HCT116 (cell line): Measurements from ENCODE around the gene SPRED1. TPM values are rescaled to one million over a fixed set of nuclear protein-coding genes. Genes with fewer than 3 reads are reported as not detected.

Source experiments
- ATAC-seq: fragments of 200-7000 bp; cut with Tn5 transposase; 2 replicates; pipeline ENCODE4 v1.9.1; 2020; ENCODE audit warnings: mild to moderate bottlenecking, moderate library complexity
- BruUV-seq: library from RNA; stranded (reverse); fragments of 400-500 nt; replicated peaks from 2 replicates; lab custom pipeline; 2021; lab: Mats Ljungman, UMichigan
- CTCF ChIA-PET: fragments of 300-600 bp; sonication (Branson Sonifier 250); formaldehyde crosslinking; loops from one replicate; lab custom pipeline; 2021; ENCODE audit warnings: antibody characterized with exemption; lab: Charles Lee
- POLR2A ChIA-PET: fragments of 300-600, 350-600 bp; sonication (Branson Sonifier 250); formaldehyde crosslinking; loops from one replicate; lab custom pipeline; 2021; ENCODE audit warnings: antibody characterized with exemption; lab: Charles Lee
- RAD21 ChIA-PET, 2 experiments: fragments of 300-600 bp; sonication (Branson Sonifier 250); formaldehyde crosslinking; loops; one replicate each; lab custom pipeline; 2023; ENCODE audit warnings: low total read pairs in 2 of 2; ENCODE audit not compliant: uncharacterized antibody in 2 of 2, unreplicated experiment in 2 of 2, low non-redundant PET in 1 of 2; lab: Charles Lee
- DNase-seq: peaks from one replicate; pipeline ENCODE4 v3.0.0-alpha.2; 2010; ENCODE audit warnings: low read depth, low spot score
- H2AFZ ChIP-seq: fragments of 200-600 bp; shearing (Covaris generic), sonication (generic); 2 replicates; pipeline ENCODE4 v1.6.1; 2017; ENCODE audit warnings: low read depth, mixed run types, mixed read lengths, antibody characterized with exemption, low read length; ENCODE audit not compliant: poor library complexity, severe bottlenecking
- H3K27ac ChIP-seq: 2 replicates; pipeline ENCODE4 v1.5.1; 2012; ENCODE audit warnings: low read depth, low read length
- H3K27me3 ChIP-seq: fragments of 200-600 bp; sonication (generic); 2 replicates; pipeline ENCODE4 v1.6.1; 2016; ENCODE audit warnings: mixed run types, low read length, mixed read lengths; ENCODE audit not compliant: insufficient read depth
- H3K36me3 ChIP-seq, 2 experiments: fragments of 200-500 bp in 1 of 2; fragments of 200-600 bp in 1 of 2; sonication (Bioruptor generic) in 1 of 2; sonication (generic) in 1 of 2; 2 replicates each; pipeline versions ENCODE4 v1.5.1 to v1.6.1; 2014 to 2016; ENCODE audit warnings: low read length in 2 of 2, inconsistent platforms in 1 of 2, mixed read lengths in 1 of 2, mixed run types in 1 of 2; ENCODE audit not compliant: insufficient read depth in 2 of 2, control insufficient read depth in 1 of 2
- H3K4me1 ChIP-seq, 2 experiments: fragments of 200-600 bp in 1 of 2; sonication (generic) in 1 of 2; 2 replicates each; pipeline versions ENCODE4 v1.5.1 to v1.6.1; 2012 to 2017; ENCODE audit warnings: low read length in 2 of 2, inconsistent platforms in 1 of 2, mild to moderate bottlenecking in 1 of 2, mixed read lengths in 1 of 2, mixed run types in 1 of 2, moderate library complexity in 1 of 2; ENCODE audit not compliant: insufficient read depth in 2 of 2, control insufficient read depth in 1 of 2
- H3K4me2 ChIP-seq: fragments of 200-600 bp; sonication (generic); 2 replicates; pipeline ENCODE4 v1.6.1; 2017; ENCODE audit warnings: mixed run types, low read length, mixed read lengths
- H3K4me3 ChIP-seq, 2 experiments: fragments of 200-600 bp in 1 of 2; sonication (generic) in 1 of 2; replicated peaks in 1 of 2; 2 replicates each; pipeline ENCODE4 v1.5.1; 2011 to 2016; ENCODE audit warnings: low read length in 2 of 2, control low read depth in 1 of 2, low read depth in 1 of 2, mild to moderate bottlenecking in 1 of 2, mixed read lengths in 1 of 2, mixed run types in 1 of 2
- H3K79me2 ChIP-seq: fragments of 200-600 bp; sonication (generic); 2 replicates; pipeline ENCODE4 v1.6.1; 2017; ENCODE audit warnings: mild to moderate bottlenecking, mixed run types, low read length, moderate library complexity, mixed read lengths; ENCODE audit not compliant: insufficient read depth
- H3K9ac ChIP-seq: fragments of 200-600 bp; sonication (generic); 2 replicates; pipeline ENCODE4 v1.6.1; 2016; ENCODE audit warnings: low read length, mixed read lengths
- H3K9me2 ChIP-seq: fragments of 200-600 bp; sonication (generic), shearing (Covaris generic); 2 replicates; pipeline ENCODE4 v1.6.1; 2017; ENCODE audit warnings: mixed run types, mild to moderate bottlenecking, moderate library complexity; ENCODE audit not compliant: insufficient read depth
- H3K9me3 ChIP-seq, 2 experiments: fragments of 200-500 bp in 1 of 2; fragments of 200-600 bp in 1 of 2; sonication (Bioruptor generic) in 1 of 2; sonication (generic) in 1 of 2; 2 replicates each; pipeline ENCODE4 v1.6.1; 2014 to 2017; ENCODE audit warnings: low read length in 2 of 2, mixed read lengths in 2 of 2, inconsistent platforms in 1 of 2, low read depth in 1 of 2, mild to moderate bottlenecking in 1 of 2, mixed run types in 1 of 2, moderate library complexity in 1 of 2; ENCODE audit not compliant: control insufficient read depth in 1 of 2, insufficient read depth in 1 of 2
- H4K20me1 ChIP-seq: fragments of 200-600 bp; sonication (generic), shearing (Covaris generic); 2 replicates; pipeline ENCODE4 v1.6.1; 2017; ENCODE audit warnings: mixed run types, mild to moderate bottlenecking, moderate library complexity; ENCODE audit not compliant: insufficient read depth
- CBX3 ChIP-seq: IDR thresholded peaks from 2 replicates; pipeline ENCODE4 v1.6.1; 2012; ENCODE audit warnings: low read depth
- CEBPB ChIP-seq: IDR thresholded peaks from 2 replicates; pipeline ENCODE4 v1.6.1; 2012; ENCODE audit warnings: low read depth
- CTCF ChIP-seq, 3 experiments: fragments of 200-600 bp in 1 of 3; sonication (generic) in 1 of 3; IDR thresholded peaks in 2 of 3; conservative IDR thresholded peaks in 1 of 3; 2 replicates each; pipeline ENCODE4 v1.5.1; 2012 to 2017; ENCODE audit warnings: low read depth in 2 of 3, low read length in 2 of 3, antibody characterized with exemption in 1 of 3, borderline replicate concordance in 1 of 3, control low read depth in 1 of 3, mild to moderate bottlenecking in 1 of 3, mixed read lengths in 1 of 3, mixed run types in 1 of 3, moderate library complexity in 1 of 3; ENCODE audit not compliant: insufficient read depth in 1 of 3
- EGR1 ChIP-seq: IDR thresholded peaks from 2 replicates; pipeline ENCODE4 v1.6.1; 2012; ENCODE audit warnings: low read depth
- ELF1 ChIP-seq: IDR thresholded peaks from 2 replicates; pipeline ENCODE4 v1.6.1; 2012; ENCODE audit warnings: low read depth, borderline replicate concordance
- EZH2 ChIP-seq: fragments of 200-600 bp; sonication (generic); IDR thresholded peaks from 2 replicates; pipeline ENCODE4 v1.6.1; 2017; ENCODE audit warnings: antibody characterized with exemption, mixed run types
- EZH2phosphoT487 ChIP-seq: fragments of 200-600 bp; IDR thresholded peaks from 2 replicates; pipeline ENCODE4 v1.6.1; 2018; ENCODE audit warnings: antibody characterized with exemption, borderline replicate concordance
- FOSL1 ChIP-seq: IDR thresholded peaks from 2 replicates; pipeline ENCODE4 v1.6.1; 2012; ENCODE audit warnings: low read depth
- MAX ChIP-seq: IDR thresholded peaks from 2 replicates; pipeline ENCODE4 v1.6.1; 2012
- POLR2AphosphoS5 ChIP-seq: IDR thresholded peaks from 2 replicates; pipeline ENCODE4 v1.6.1; 2011; ENCODE audit warnings: mild to moderate bottlenecking, low read depth, low read length, moderate library complexity
- RAD21 ChIP-seq: IDR thresholded peaks from 2 replicates; pipeline ENCODE4 v1.6.1; 2012; ENCODE audit warnings: low read depth, mild to moderate bottlenecking
- REST ChIP-seq: IDR thresholded peaks from 2 replicates; pipeline ENCODE4 v1.6.1; 2012; ENCODE audit warnings: low read depth
- SP1 ChIP-seq: IDR thresholded peaks from 2 replicates; pipeline ENCODE4 v1.6.1; 2012; ENCODE audit warnings: low read depth
- SRF ChIP-seq: IDR thresholded peaks from 2 replicates; pipeline ENCODE4 v1.6.1; 2012; ENCODE audit warnings: low read depth
- YY1 ChIP-seq: IDR thresholded peaks from 2 replicates; pipeline ENCODE4 v1.6.1; 2011; ENCODE audit warnings: low read length, low read depth, moderate library complexity, mild to moderate bottlenecking; ENCODE audit not compliant: insufficient replicate concordance; ENCODE audit errors: extremely low read depth
- ZBTB33 ChIP-seq: IDR thresholded peaks from 2 replicates; pipeline ENCODE4 v1.6.1; 2011; ENCODE audit warnings: mild to moderate bottlenecking, low read length, moderate library complexity; ENCODE audit not compliant: insufficient replicate concordance; ENCODE audit errors: extremely low read depth
- ZFX ChIP-seq: fragments of 450-650 bp; IDR thresholded peaks from 2 replicates; pipeline ENCODE4 v1.6.1; 2017
- ZNF274 ChIP-seq: fragments of 200-500 bp; sonication (Bioruptor generic); IDR thresholded peaks from 2 replicates; pipeline ENCODE4 v1.6.1; 2014; ENCODE audit warnings: mild to moderate bottlenecking, low read depth, low read length, inconsistent platforms
- intact Hi-C: fragments of 100-400 bp; cut with micrococcal nuclease; formaldehyde crosslinking; loops from 2 replicates; pipeline ENCODE4 v1.10.0; 2022
- total RNA-seq: library from RNA; stranded (reverse); gene quantifications from one replicate; pipeline ENCODE4 v1.2.1, GENCODE V29; 2021; ENCODE audit not compliant: unreplicated experiment

SPRED1 gene
- total RNA-seq, 1 experiment from 2014 or later: 24.7 TPM

- POLR2A ChIA-PET: no interaction called here
These were observed 72.5 kb downstream of the SPRED1 start for GRCh38 chr15:38324939-38325647.

More at GRCh38 chr15:38324939-38325647, 72.5 kb downstream of the SPRED1 start:
- no peaks in the 10 kb centered on the region for H3K9me2 ChIP-seq
- no peak for DNase-seq
- H3K27me3 ChIP-seq: no peaks in the 10 kb centered on the region
- no TSS peak for BruUV-seq
- no peak overlapping the region for H3K9ac ChIP-seq
- H3K4me1 ChIP-seq: no peaks in the 10 kb centered on the region
- no peak overlapping the region for H3K27ac ChIP-seq
- H3K4me2 ChIP-seq: no peak overlapping the region
- no peaks in the 10 kb centered on the region for H3K9me3 ChIP-seq
- peaks cover 12% of the 10 kb centered on the region for H3K79me2 ChIP-seq
- RAD21 ChIA-PET: no interaction called here
- ATAC-seq: no peak
- 0 out of 2 replicates have a peak, but pooled peaks cover 4% of the 10 kb centered on the region for H4K20me1 ChIP-seq
- TF ChIP-seq FOSL1: no peak
- no peak for TF ChIP-seq RAD21
- TF ChIP-seq SP1: no peak
- TF ChIP-seq ELF1: no peak
- TF ChIP-seq CTCF (IDR thresholded peaks at IDR 0.05 in 2 of 3, conservative IDR thresholded peaks at IDR 0.05 in 1 of 3; ENCODE audit: borderline replicate concordance in 1 of 3, insufficient read depth in 1 of 3, low read depth in 2 of 3, low read length in 2 of 3): no peak
- no peak for TF ChIP-seq POLR2AphosphoS5
- no peak for TF ChIP-seq SRF
- TF ChIP-seq EZH2phosphoT487: no peak
- TF ChIP-seq YY1: no peak
- no peak for TF ChIP-seq EGR1
- no peak for TF ChIP-seq ZFX
- TF ChIP-seq REST: no peak
- TF ChIP-seq EZH2: no peak
- TF ChIP-seq ZNF274: no peak
- TF ChIP-seq MAX: no peak
- no peak for TF ChIP-seq CBX3
- no peak for TF ChIP-seq ZBTB33
- no peak for TF ChIP-seq CEBPB
- H3K4me3 ChIP-seq: no peak overlapping the region
- intact Hi-C loops: no loop called here
- peaks cover 2 to 9% of the 10 kb centered on the region in 2 experiments; a peak in 3 of 4 replicates for H3K36me3 ChIP-seq
- no peak overlapping the region for H2AFZ ChIP-seq
- CTCF ChIA-PET: no interaction called here
